Thoracic aorta (tissue), 2 donors: Measurements from ENCODE around the gene MAD1L1. TPM values are rescaled to one million over a fixed set of nuclear protein-coding genes. Genes with fewer than 3 reads are reported as not detected.

Experiments
- ATAC-seq: fragments of 150-250 bp; one replicate; pipeline ENCODE4 v1.8.0; 2017; ENCODE audit warnings: low read depth; ENCODE audit not compliant: insufficient number of reproducible peaks, low FRiP score
- DNase-seq: peaks from one replicate; pipeline ENCODE4 v3.0.0-alpha.2; 2020; ENCODE audit warnings: low spot score
- H3K27ac ChIP-seq, 2 donors: fragments of 200-600 bp; sonication (generic); 1 replicate in 1 of 2; 2 replicates in 1 of 2; pipeline ENCODE4 v1.5.1; 2016; ENCODE audit warnings: mild to moderate bottlenecking in 2 of 2, moderate library complexity in 2 of 2
- H3K27me3 ChIP-seq: fragments of 200-600 bp; sonication (generic); replicated peaks from 2 replicates; pipeline ENCODE4 v1.6.0; 2016; ENCODE audit warnings: mild to moderate bottlenecking; ENCODE audit not compliant: insufficient read depth
- H3K36me3 ChIP-seq: fragments of 200-600 bp; sonication (generic); one replicate; pipeline ENCODE4 v1.5.1; 2016
- H3K4me1 ChIP-seq, 2 donors: fragments of 200-600 bp; sonication (generic); 1 replicate in 1 of 2; 2 replicates in 1 of 2; pipeline versions ENCODE4 v1.5.1 to v1.6.0; 2016; ENCODE audit warnings: low read depth in 2 of 2, mild to moderate bottlenecking in 1 of 2; ENCODE audit not compliant: control insufficient read depth in 1 of 2
- H3K4me3 ChIP-seq: fragments of 200-600 bp; sonication (generic); 2 replicates; pipeline ENCODE4 v1.5.1; 2016; ENCODE audit warnings: mild to moderate bottlenecking
- H3K9me3 ChIP-seq: fragments of 200-600 bp; sonication (generic); 2 replicates; pipeline ENCODE4 v1.5.1; 2016
- CTCF ChIP-seq: fragments of 200-600 bp; sonication (generic); IDR thresholded peaks from one replicate; pipeline ENCODE4 v1.5.1; 2019; ENCODE audit warnings: antibody characterized with exemption
- total RNA-seq, 2 donors: library from RNA; depleted of rRNA; stranded (reverse); fragments of >200 nt; gene quantifications; one replicate each; pipeline versions ENCODE4 v1.1.0 to v1.2.3, GENCODE V29; 2016

Gene MAD1L1
- total RNA-seq, 2 donors from 2014 or later = 27.4 to 41.3 TPM

GRCh38 chr7:2025188-2025587 is 207.6 kb downstream of the MAD1L1 start:
- no peak overlapping the region for H3K4me3 ChIP-seq
- no peak for ATAC-seq
- TF ChIP-seq CTCF = no peak

GRCh38 chr7:2024567-2024918 is 208.2 kb downstream of the MAD1L1 start:
- Histone ChIP-seq H3K9me3 (peaks cover 24% of the 10 kb centered on the region), H3K4me3 (no peak overlapping the region), H3K36me3 (no peaks in the 10 kb centered on the region), H3K27ac (no peak overlapping the region), H3K4me1 (peaks cover 0 to 11% of the 10 kb centered on the region in 2 donors), H3K27me3 (no peaks in the 10 kb centered on the region)
- ATAC-seq = no peak
- no peak for DNase-seq
- no peak for TF ChIP-seq CTCF

More at GRCh38 chr7:2025188-2025587, 207.6 kb downstream of the MAD1L1 start:
- H3K9me3 ChIP-seq = peaks cover 24% of the 10 kb centered on the region
- H3K4me1 ChIP-seq = peaks cover 0 to 4% of the 10 kb centered on the region in 2 donors
- no peak overlapping the region for H3K27ac ChIP-seq
- DNase-seq = no peak
- no peaks in the 10 kb centered on the region for H3K27me3 ChIP-seq
- no peaks in the 10 kb centered on the region for H3K36me3 ChIP-seq

- Histone ChIP-seq H3K4me3 (no peak overlapping the region), H3K36me3 (no peaks in the 10 kb centered on the region), H3K9me3 (peaks cover 24% of the 10 kb centered on the region), H3K27me3 (no peaks in the 10 kb centered on the region), H3K27ac (no peak overlapping the region), H3K4me1 (peaks cover 5 to 16% of the 10 kb centered on the region in 2 donors)
- ATAC-seq (no peak), DNase-seq (no peak)
- TF ChIP-seq CTCF = no peak
Measured at GRCh38 chr7:2023877-2024566, 208.7 kb downstream of the MAD1L1 start.

- no peak for TF ChIP-seq CTCF
- Histone ChIP-seq H3K9me3 (peaks cover 14% of the 10 kb centered on the region), H3K4me3 (no peak overlapping the region), H3K27me3 (no peaks in the 10 kb centered on the region), H3K36me3 (no peaks in the 10 kb centered on the region), H3K27ac (no peak overlapping the region), H3K4me1 (peaks cover 6 to 23% of the 10 kb centered on the region in 2 donors)
- DNase-seq (no peak), ATAC-seq (no peak)
Measured at GRCh38 chr7:2022737-2023250, 210.0 kb downstream of the MAD1L1 start.

GRCh38 chr7:2022021-2022409 is 210.7 kb downstream of the MAD1L1 start:
- peaks cover 6 to 23% of the 10 kb centered on the region in 2 donors for H3K4me1 ChIP-seq
- H3K27me3 ChIP-seq = no peaks in the 10 kb centered on the region
- no peaks in the 10 kb centered on the region for H3K36me3 ChIP-seq
- no peak overlapping the region for H3K4me3 ChIP-seq
- DNase-seq (no peak), ATAC-seq (no peak)
- H3K9me3 ChIP-seq = peaks cover 14% of the 10 kb centered on the region
- no peak for TF ChIP-seq CTCF
- H3K27ac ChIP-seq = no peak overlapping the region
